HepG2 (cell line): ENCODE results near the gene LSM3. TPM values are rescaled to one million over a fixed set of nuclear protein-coding genes. Genes with fewer than 3 reads are reported as not detected.

Source experiments
- ATAC-seq: fragments of 200-7000 bp; cut with Tn5 transposase; 3 replicates; pipeline ENCODE4 v1.9.1; 2020; ENCODE audit warnings: mild to moderate bottlenecking, moderate library complexity
- BruUV-seq: library from RNA; stranded (reverse); fragments of 400-500 nt; replicated peaks from 2 replicates; lab custom pipeline; 2021; lab: Mats Ljungman, UMichigan
- CTCF ChIA-PET: fragments of 300-600 bp; formaldehyde crosslinking; extraction: SDS; loops from one replicate; lab custom pipeline; 2021; ENCODE audit warnings: low total read pairs, inconsistent platforms, low intra/inter-chr PET ratio; lab: Yijun Ruan, JAX
- POLR2A ChIA-PET: fragments of 350-600 bp; sonication (Branson Sonifier 250); formaldehyde crosslinking; loops from one replicate; lab custom pipeline; 2020; ENCODE audit warnings: antibody characterized with exemption, inconsistent platforms; lab: Yijun Ruan, JAX
- DNase-seq: peaks from one replicate; pipeline ENCODE4 v3.0.0-alpha.2; 2015; ENCODE audit warnings: low spot score
- FAIRE-seq: peaks from 3 replicates; lab custom pipeline; 2011; peaks lifted over from hg19 to GRCh38; lab: Jason Lieb, UNC
- H2AFZ ChIP-seq: one replicate; pipeline ENCODE4 v1.6.1; 2011; ENCODE audit warnings: low read length, inconsistent platforms
- H3K27ac ChIP-seq: fragments of 300-600 bp; 3 replicates; pipeline ENCODE4 v1.8.0; 2011; ENCODE audit warnings: mixed run types, mild to moderate bottlenecking, mixed read lengths, low read length, inconsistent platforms; ENCODE audit not compliant: insufficient read depth; ENCODE audit errors: extremely low read length
- H3K27me3 ChIP-seq, 2 experiments: fragments of 200-600 bp in 1 of 2; 2 replicates in 1 of 2; 3 replicates in 1 of 2; pipeline versions ENCODE4 v1.6.0 to v1.8.0; 2011; ENCODE audit warnings: low read length in 2 of 2, mild to moderate bottlenecking in 2 of 2, moderate library complexity in 2 of 2, inconsistent platforms in 1 of 2; ENCODE audit not compliant: insufficient read depth in 2 of 2, control insufficient read depth in 1 of 2
- H3K36me3 ChIP-seq, 2 experiments: fragments of 200-600 bp in 1 of 2; replicated peaks in 1 of 2; 2 replicates in 1 of 2; 3 replicates in 1 of 2; pipeline versions ENCODE4 v1.5.1 to v1.8.0; 2011; ENCODE audit warnings: low read length in 2 of 2, inconsistent platforms in 1 of 2; ENCODE audit not compliant: insufficient read depth in 2 of 2, control insufficient read depth in 1 of 2
- H3K4me1 ChIP-seq: 2 replicates; pipeline ENCODE4 v1.5.1; 2012; ENCODE audit warnings: low read length, inconsistent platforms; ENCODE audit not compliant: insufficient read depth
- H3K4me2 ChIP-seq: 2 replicates; pipeline ENCODE4 v1.6.0; 2011; ENCODE audit warnings: low read depth, low read length, inconsistent platforms
- H3K4me3 ChIP-seq, 3 experiments: fragments of 200-600 bp in 1 of 3; sonication (generic), shearing (Covaris generic) in 1 of 3; replicated peaks in 1 of 3; 2 replicates each; pipeline ENCODE4 v1.5.1; 2011 to 2016; ENCODE audit warnings: low read length in 3 of 3, inconsistent platforms in 2 of 3, low read depth in 2 of 3, mild to moderate bottlenecking in 2 of 3, control low read depth in 1 of 3, mixed read lengths in 1 of 3; ENCODE audit not compliant: insufficient read depth in 1 of 3
- H3K79me2 ChIP-seq: one replicate; pipeline ENCODE4 v1.6.1; 2011; ENCODE audit warnings: low read length, inconsistent platforms; ENCODE audit not compliant: insufficient read depth
- H3K9ac ChIP-seq: 2 replicates; pipeline ENCODE4 v1.6.0; 2011; ENCODE audit warnings: mild to moderate bottlenecking, low read depth, low read length, inconsistent platforms; ENCODE audit not compliant: insufficient read depth
- H3K9me3 ChIP-seq: 2 replicates; pipeline ENCODE4 v1.5.1; 2012; ENCODE audit warnings: mild to moderate bottlenecking, low read length
- H4K20me1 ChIP-seq: 2 replicates; pipeline ENCODE4 v1.6.0; 2011; ENCODE audit warnings: inconsistent platforms, mild to moderate bottlenecking, low read length, moderate library complexity; ENCODE audit not compliant: insufficient read depth
- ARNT ChIP-seq: fragments of 450-650 bp; IDR thresholded peaks from 2 replicates; pipeline ENCODE4 v1.6.1; 2017
- CCAR2 ChIP-seq: fragments of 200-400 bp; formaldehyde crosslinking; optimal IDR thresholded peaks from 2 replicates; pipeline ENCODE3; 2018; ENCODE audit warnings: low read depth, mild to moderate bottlenecking, low read length, moderate library complexity
- MXD3 ChIP-seq: IDR thresholded peaks from 2 replicates; pipeline ENCODE4 v1.6.1; 2016; ENCODE audit warnings: mild to moderate bottlenecking, missing biosample characterization, missing genetic modification reagents
- MYNN ChIP-seq: sonication (generic); formaldehyde crosslinking; IDR thresholded peaks from 2 replicates; pipeline ENCODE4 v1.4.0; 2020; ENCODE audit warnings: mild to moderate bottlenecking, low read depth, missing genetic modification reagents
- TAF15 ChIP-seq: fragments of 200-400 bp; formaldehyde crosslinking; IDR thresholded peaks from one replicate; pipeline ENCODE4 v1.6.1; 2018; ENCODE audit warnings: mild to moderate bottlenecking, low read depth, low read length; ENCODE audit not compliant: poor library complexity, severe bottlenecking
- TRIM22 ChIP-seq: fragments of 450-650 bp; IDR thresholded peaks from 2 replicates; pipeline ENCODE4 v1.6.1; 2017
- ZNF10 ChIP-seq: sonication (generic); formaldehyde crosslinking; IDR thresholded peaks from 2 replicates; pipeline ENCODE4 v1.4.0; 2020; ENCODE audit warnings: mild to moderate bottlenecking, low read depth, missing genetic modification reagents, borderline replicate concordance
- ZNF264 ChIP-seq: sonication (generic); formaldehyde crosslinking; IDR thresholded peaks from 2 replicates; pipeline ENCODE4 v1.4.0; 2020; ENCODE audit warnings: missing genetic modification reagents
- ZNF468 ChIP-seq: sonication (generic); formaldehyde crosslinking; IDR thresholded peaks from 2 replicates; pipeline ENCODE4 v1.8.0; 2022; ENCODE audit warnings: mild to moderate bottlenecking, moderate library complexity, missing genetic modification reagents
- ZNF562 ChIP-seq: sonication (generic); formaldehyde crosslinking; IDR thresholded peaks from 2 replicates; pipeline ENCODE4 v1.8.0; 2022; ENCODE audit warnings: missing genetic modification reagents, borderline replicate concordance
- ZNF619 ChIP-seq: sonication (generic); formaldehyde crosslinking; IDR thresholded peaks from 2 replicates; pipeline ENCODE4 v1.4.0; 2020; ENCODE audit warnings: mild to moderate bottlenecking, missing genetic modification reagents
- ZNF740 ChIP-seq: sonication (generic); formaldehyde crosslinking; IDR thresholded peaks from 2 replicates; pipeline ENCODE4 v1.4.0; 2020; ENCODE audit warnings: missing genetic modification reagents
- WGBS: methylation state at CpG from one replicate; pipeline ENCODE4 v1.1.6; 2017; ENCODE audit warnings: low lambda C conversion rate; 5-methylcytosine and 5-hydroxymethylcytosine counted together
- in situ Hi-C: cut with HindIII; loops from 2 replicates; pipeline ENCODE4 v1.10.0; 2017; ENCODE audit warnings: low pct_unique_long_range_greater_than_20kb; ENCODE audit not compliant: extremely low pct_ligation_motif_present
- intact Hi-C: fragments of 100-400 bp; cut with micrococcal nuclease; formaldehyde crosslinking; loops from one replicate; pipeline ENCODE4 v1.10.0; 2022; ENCODE audit not compliant: unreplicated experiment
- polyA plus RNA-seq, 8 experiments: library from polyadenylated mRNA; depleted of rRNA in 3 of 8; stranded (reverse) in 7 of 8; unstranded in 1 of 8; fragments of >200 nt; fragmentation: Illumina TruSeq in 4 of 8; extraction: Trizol in 4 of 8; gene quantifications; 2 replicates each; pipeline versions ENCODE4 v1.2.1 to v1.2.3, GENCODE V29; 2011 to 2016; ENCODE audit warnings: low read depth in 4 of 8, missing spikeins in 1 of 8, mixed read lengths in 1 of 8; ENCODE audit not compliant: insufficient read depth in 1 of 8
- total RNA-seq, 5 experiments: library from RNA; depleted of rRNA; stranded (reverse); fragments of >200 nt; fragmentation: Illumina TruSeq; extraction: Trizol; gene quantifications; 2 replicates each; pipeline ENCODE4 v1.2.3, GENCODE V29; 2016; ENCODE audit warnings: low read depth in 1 of 5

Gene LSM3
- total and polyA plus RNA-seq, 2 of the 13 experiments (the other 11 are each of a cell fraction or from before 2014, with no cell fraction given), result 5.1 to 19.4 TPM

- peaks cover 0 to 3% of the 10 kb centered on the region in 2 experiments; a peak in 1 of 5 replicates for H3K27me3 ChIP-seq
- H3K4me1 ChIP-seq, result peaks cover 14% of the 10 kb centered on the region; the same call in 1 of the 2 replicates
- no peak overlapping the region for H3K27ac ChIP-seq
- H2AFZ ChIP-seq, result no peak overlapping the region
- BruUV-seq, result no TSS peak
- POLR2A ChIA-PET, result no interaction called here
- no peak for DNase-seq
- H3K4me2 ChIP-seq, result no peak overlapping the region
- intact Hi-C loops, result no loop called here
- no peak overlapping the region for H3K9ac ChIP-seq
- H3K79me2 ChIP-seq, result no peaks in the 10 kb centered on the region
- no peak overlapping the region for H3K4me3 ChIP-seq
- no peaks in the 10 kb centered on the region for H3K36me3 ChIP-seq
- no peaks in the 10 kb centered on the region for H4K20me1 ChIP-seq
- in situ Hi-C loops, result no loop called here
- no peak for FAIRE-seq
- no peaks in the 10 kb centered on the region for H3K9me3 ChIP-seq
- WGBS, result 22% methylated on average over 1 of the region's 1 CpG
- TF ChIP-seq ZNF10 (CRISPR knock-in tag) (no peak), CCAR2 (no peak), MYNN (CRISPR knock-in tag) (no peak), ZNF264 (CRISPR knock-in tag) (no peak), TRIM22 (no peak), ZNF740 (no peak), ARNT (no peak), TAF15 (no peak), ZNF562 (CRISPR knock-in tag) (no peak), MXD3 (no peak), ZNF619 (CRISPR knock-in tag) (no peak), ZNF468 (CRISPR knock-in tag) (no peak)
- ATAC-seq, result no peak
- CTCF ChIA-PET, result no interaction called here
These were observed 43.3 kb downstream of the LSM3 start for GRCh38 chr3:14221902-14222301.
